Heart left ventricle (tissue), 16 donors: ENCODE results near the gene EFHC1. TPM values are rescaled to one million over a fixed set of nuclear protein-coding genes. Genes with fewer than 3 reads are reported as not detected.
"Not testable (repeated sequence)": the region's sequence is repeated elsewhere in the genome, so short reads cannot be mapped to it uniquely, and the experiment has no call there.

Experiments
- ATAC-seq, 4 donors: fragments of 200-7000 bp; cut with Tn5 transposase; one replicate each; pipeline ENCODE4 v1.9.1; 2020 to 2022; ENCODE audit warnings: moderate library complexity in 4 of 4, mild to moderate bottlenecking in 3 of 4, moderate number of reproducible peaks in 1 of 4
- DNase-seq, 5 donors: peaks; one replicate each; pipeline ENCODE4 v3.0.0-alpha.2; 2020
- H3K27ac ChIP-seq, 12 donors: fragments of 200-600 bp; sonication (generic) in 4 of 12; one replicate each; pipeline versions ENCODE4 v1.5.0 to v1.8.0; 2016 to 2022; ENCODE audit warnings: mild to moderate bottlenecking in 2 of 12
- H3K27me3 ChIP-seq, 9 donors: fragments of 200-600 bp; sonication (generic) in 2 of 9; one replicate each; pipeline versions ENCODE4 v1.5.1 to v1.8.0; 2016 to 2022; ENCODE audit warnings: mild to moderate bottlenecking in 3 of 9
- H3K36me3 ChIP-seq, 9 donors: fragments of 200-600 bp; sonication (generic) in 2 of 9; one replicate each; pipeline versions ENCODE4 v1.5.0 to v1.8.0; 2018 to 2022; ENCODE audit warnings: mild to moderate bottlenecking in 2 of 9
- H3K4me1 ChIP-seq, 12 donors: fragments of 200-600 bp; sonication (generic) in 4 of 12; one replicate each; pipeline versions ENCODE4 v1.5.0 to v1.8.0; 2016 to 2022; ENCODE audit warnings: mild to moderate bottlenecking in 3 of 12
- H3K4me3 ChIP-seq, 12 donors: fragments of 200-600 bp; sonication (generic) in 4 of 12; one replicate each; pipeline versions ENCODE4 v1.5.0 to v1.8.0; 2017 to 2022; ENCODE audit warnings: mild to moderate bottlenecking in 9 of 12, moderate library complexity in 4 of 12
- H3K9me3 ChIP-seq, 12 donors: fragments of 200-600 bp; sonication (generic) in 4 of 12; one replicate each; pipeline versions ENCODE4 v1.5.0 to v1.8.0; 2016 to 2022; ENCODE audit warnings: mild to moderate bottlenecking in 1 of 12
- CTCF ChIP-seq, 12 donors: fragments of 200-600 bp; sonication (generic) in 4 of 12; IDR thresholded peaks; one replicate each; pipeline versions ENCODE4 v1.5.0 to v1.8.0; 2018 to 2022; ENCODE audit warnings: antibody characterized with exemption in 12 of 12, mild to moderate bottlenecking in 5 of 12
- POLR2A ChIP-seq, 2 donors: fragments of 450-650 bp; IDR thresholded peaks; one replicate each; pipeline ENCODE4 v1.6.1; 2017; ENCODE audit warnings: antibody characterized with exemption in 2 of 2, mild to moderate bottlenecking in 2 of 2, moderate library complexity in 2 of 2
- WGBS, 4 donors: extraction: QIAGEN DNeasy Blood & Tissue Kit in 2 of 4; methylation state at CpG; one replicate each; pipeline versions ENCODE4 v1.1.5 to v1.1.7; 2013 to 2018; 5-methylcytosine and 5-hydroxymethylcytosine counted together
- intact Hi-C, 10 donors: fragments of 100-400 bp; cut with DNase I; formaldehyde crosslinking; loops; one replicate each; pipeline versions ENCODE4 v1.11.1 to v1.14.2; 2022
- polyA plus RNA-seq, 2 donors: library from polyadenylated mRNA; stranded (reverse); fragments of 200-250 nt; gene quantifications; one replicate each; pipeline ENCODE4 v1.2.3, GENCODE V29; 2013
- total RNA-seq, 9 donors: library from RNA; depleted of rRNA in 2 of 9; stranded (reverse); fragments of >200 nt in 2 of 9; fragmentation: NEBNext Ultra II Directional in 3 of 9; extraction: Animal tissue kit (Norgen Biotek cat#: 25700) in 3 of 9; gene quantifications; one replicate each; pipeline versions ENCODE4 v1.1.0 to v1.2.4, GENCODE V29; 2016 to 2023
- donor health status: ischemic (EF 13 %, LVEDD 7.1; RV severe dilation, severe dysfunction).
- donor health status: healthy with polysubstance abuse.
- donor health status: DM: no; HTN: yes; CAD: no.
- donor health status: DM: no; HTN: no; CAD: no.
- donor health status: ischemic (EF 25% LVEDD 6.9; RV normal size, moderate dysfunction).
- donor health status: ischemic (EF 25% LVEDD 5.7; RV mildly dilated, moderate dysfunction).
- donor health status: healthy.
- donor health status: DM: yes; HTN: yes; CAD: no.
- donor health status: ischemic (EF 35%, LVEDD 5.7; RV mildly dilated, moderate dysfunction).
- donor health status: nonischemic (EF 11% LVEDD 7.7; RV severe dilation, severe dysfunction).
- donor health status: DM: yes; HTN: yes; CAD: no.
- donor health status: PGD.
- donor health status: ischemic (EF 29% LVEDD 5.4; RV normal size, mild dysfunction).
- donor health status: nonischemic (EF 23%, LVEDD 6.1; RV moderate dilation, normal function).

EFHC1 gene
- total and polyA plus RNA-seq, 11 donors: 2.6 to 14.4 (median 4.3) TPM

DNA sequence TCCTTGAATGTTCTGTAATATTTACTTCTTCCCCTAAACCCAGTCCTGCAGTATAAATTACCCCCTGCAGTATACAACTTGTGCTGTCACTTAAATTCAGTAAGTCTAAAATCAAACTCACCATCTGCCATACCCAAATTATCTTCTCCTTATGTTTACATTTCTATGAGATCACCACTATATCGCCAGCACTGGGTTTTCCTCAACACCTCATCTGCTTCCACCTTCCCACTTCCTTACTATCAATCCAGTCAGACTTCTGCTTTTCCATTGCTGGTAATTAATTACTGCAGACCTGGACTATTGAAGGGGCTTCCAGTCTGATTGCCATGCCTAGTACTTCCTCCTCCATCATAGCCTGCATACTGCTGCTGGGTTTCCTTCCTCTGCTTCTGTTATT lies 15.2 kb downstream of the EFHC1 start:
- 78 to 87% (median 83%) methylated on average over 1 of the region's 1 CpG for WGBS, 4 donors
- ATAC-seq: no peak

GRCh38 chr6:52438926-52439325 lies 18.8 kb downstream of the EFHC1 start:
- H3K27ac ChIP-seq: no peak overlapping the region
- 65 to 72% (median 68%) methylated on average over 2 of the region's 2 CpGs for WGBS, 4 donors
- peaks cover 0 to 36% (median 4%) of the 10 kb centered on the region in 9 donors for H3K36me3 ChIP-seq
- intact Hi-C loops: loop anchor here in 1 of 10 donors (5.0 kb wide), 1 partner anchor 33 kb away; no protein-coding TSS in a partner anchor
- DNase-seq: no peak
- peaks cover 0 to 5% (median 0%) of the 10 kb centered on the region in 12 donors for H3K9me3 ChIP-seq
- H3K4me1 ChIP-seq: no peaks in the 10 kb centered on the region
- no peak overlapping the region for H3K4me3 ChIP-seq
- no peaks in the 10 kb centered on the region for H3K27me3 ChIP-seq
- ATAC-seq: no peak
- TF ChIP-seq POLR2A (IDR thresholded peaks at IDR 0.05) (no peak), CTCF (IDR thresholded peaks at IDR 0.05) (no peak)

More for the DNA sequence above, 15.2 kb downstream of the EFHC1 start:
- no peak for TF ChIP-seq CTCF (IDR thresholded peaks at IDR 0.05)
- no peak for TF ChIP-seq POLR2A (IDR thresholded peaks at IDR 0.05)
- DNase-seq: no peak
- intact Hi-C loops: loop anchor here in 1 of 10 donors (5.0 kb wide), 1 partner anchor 37 kb away; no protein-coding TSS in a partner anchor
- Histone ChIP-seq H3K27me3 (no peaks in the 10 kb centered on the region), H3K9me3 (no peaks in the 10 kb centered on the region), H3K36me3 (peaks cover 0 to 34% (median 4%) of the 10 kb centered on the region in 9 donors), H3K4me3 (no peak overlapping the region), H3K4me1 (no peaks in the 10 kb centered on the region), H3K27ac (no peak overlapping the region)

GRCh38 chr6:52454556-52454955 lies 34.4 kb downstream of the EFHC1 start:
- TF ChIP-seq CTCF (IDR thresholded peaks at IDR 0.05) (no peak), POLR2A (IDR thresholded peaks at IDR 0.05) (no peak)
- WGBS, 4 donors: 94 to 100% (median 99%) methylated on average over 2 of the region's 2 CpGs
- intact Hi-C loops: no loop called here

GRCh38 chr6:52457096-52457495 lies 37.0 kb downstream of the EFHC1 start:
- ATAC-seq (no peak), DNase-seq (no peak)
- Histone ChIP-seq H3K36me3 (peaks cover 0 to 22% (median 12%) of the 10 kb centered on the region in 9 donors), H3K27ac (no peak overlapping the region), H3K4me3 (no peak overlapping the region), H3K9me3 (peaks cover 0 to 5% (median 0%) of the 10 kb centered on the region in 12 donors), H3K27me3 (no peaks in the 10 kb centered on the region), H3K4me1 (no peaks in the 10 kb centered on the region)
- intact Hi-C loops: no loop called here
- TF ChIP-seq POLR2A (IDR thresholded peaks at IDR 0.05) (no peak), CTCF (IDR thresholded peaks at IDR 0.05) (no peak)
- 92 to 96% (median 94%) methylated on average over 2 of the region's 2 CpGs for WGBS, 4 donors

More at GRCh38 chr6:52454556-52454955, 34.4 kb downstream of the EFHC1 start:
- ATAC-seq: no peak
- Histone ChIP-seq H3K27me3 (no peaks in the 10 kb centered on the region), H3K4me1 (no peaks in the 10 kb centered on the region), H3K4me3 (no peak overlapping the region), H3K36me3 (peaks cover 0 to 22% (median 12%) of the 10 kb centered on the region in 9 donors), H3K9me3 (peaks cover 0 to 16% (median 6%) of the 10 kb centered on the region in 12 donors), H3K27ac (no peak overlapping the region)
- DNase-seq: no peak

GRCh38 chr6:52461194-52461593 lies 41.1 kb downstream of the EFHC1 start:
- H3K27me3 ChIP-seq, H3K4me1 ChIP-seq, DNase-seq, H3K36me3 ChIP-seq, intact Hi-C loops, ATAC-seq, H3K4me3 ChIP-seq, H3K9me3 ChIP-seq, H3K27ac ChIP-seq: not testable (repeated sequence)
- WGBS, 4 donors: 89 to 96% (median 90%) methylated on average over 2 of the region's 2 CpGs
